OCI-LY7 (cell line): ENCODE results near the gene KDM4B.

Experiments used
- CTCF ChIP-seq: fragments of 200-600 bp; sonication (generic); conservative IDR thresholded peaks from 2 replicates; pipeline ENCODE4 v1.5.1; 2014; ENCODE audit warnings: mild to moderate bottlenecking, antibody characterized with exemption, low read length, moderate library complexity, mixed read lengths
- EZH2phosphoT487 ChIP-seq: fragments of 200-600 bp; sonication (generic); IDR thresholded peaks from 2 replicates; pipeline ENCODE4 v1.6.1; 2018; ENCODE audit warnings: low read depth, borderline replicate concordance, mild to moderate bottlenecking, mixed run types, antibody characterized with exemption, low read length, moderate library complexity, mixed read lengths

- no peak for TF ChIP-seq CTCF
- TF ChIP-seq EZH2phosphoT487 = no peak
Measured at GRCh38 chr19:4955274-4955673, 13.6 kb upstream of the KDM4B start.
